Cardiac fibroblast (primary cell): ENCODE results near the gene FUT9.

Experiments used
- DNase-seq, 2 donors: peaks; one replicate each; pipeline versions ENCODE4 v3.0.0 to v3.0.0-alpha.2; 2010; ENCODE audit warnings: low read depth in 2 of 2
- H3K4me3 ChIP-seq, 2 donors: replicated peaks in 1 of 2; 1 replicate in 1 of 2; 2 replicates in 1 of 2; pipeline ENCODE4 v1.5.1; 2011; ENCODE audit warnings: low read depth in 2 of 2, low read length in 2 of 2, mild to moderate bottlenecking in 2 of 2, moderate library complexity in 1 of 2
- TF ChIP-seq, protein P1 (sequence below): IDR thresholded peaks from one replicate; pipeline ENCODE4 v1.5.1; 2011; ENCODE audit warnings: low read depth, mild to moderate bottlenecking, low read length, inconsistent platforms

Gene FUT9

DNA sequence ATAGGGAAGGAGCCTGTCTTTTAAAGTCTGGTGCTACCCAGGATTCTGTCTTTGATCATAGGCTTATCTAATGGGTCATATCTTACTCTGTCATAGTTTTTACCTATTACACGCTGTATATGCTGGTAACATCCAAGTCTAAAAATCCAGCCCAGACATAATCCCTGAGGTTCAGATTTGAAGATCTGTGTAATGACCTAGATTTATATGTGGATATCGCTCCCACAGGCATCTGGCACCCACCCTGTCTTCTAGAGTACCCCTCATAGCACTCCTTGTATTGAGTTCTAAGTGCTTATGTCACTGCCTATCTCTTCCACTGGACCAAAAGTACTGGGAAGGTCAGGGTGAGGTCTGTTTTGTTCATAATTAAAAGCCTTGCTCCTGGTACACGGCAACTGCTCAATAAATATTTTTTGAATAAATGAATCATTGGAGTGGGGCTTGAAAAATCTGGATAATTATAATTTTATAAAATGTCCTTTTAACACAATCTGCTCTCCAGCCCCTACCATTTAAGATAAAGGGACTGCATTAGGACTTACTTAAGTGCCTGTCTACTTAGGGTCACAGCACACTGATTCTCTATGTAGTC lies 136.4 kb downstream of the FUT9 start:
- DNase-seq = no peak
- TF ChIP-seq, protein P1, sequence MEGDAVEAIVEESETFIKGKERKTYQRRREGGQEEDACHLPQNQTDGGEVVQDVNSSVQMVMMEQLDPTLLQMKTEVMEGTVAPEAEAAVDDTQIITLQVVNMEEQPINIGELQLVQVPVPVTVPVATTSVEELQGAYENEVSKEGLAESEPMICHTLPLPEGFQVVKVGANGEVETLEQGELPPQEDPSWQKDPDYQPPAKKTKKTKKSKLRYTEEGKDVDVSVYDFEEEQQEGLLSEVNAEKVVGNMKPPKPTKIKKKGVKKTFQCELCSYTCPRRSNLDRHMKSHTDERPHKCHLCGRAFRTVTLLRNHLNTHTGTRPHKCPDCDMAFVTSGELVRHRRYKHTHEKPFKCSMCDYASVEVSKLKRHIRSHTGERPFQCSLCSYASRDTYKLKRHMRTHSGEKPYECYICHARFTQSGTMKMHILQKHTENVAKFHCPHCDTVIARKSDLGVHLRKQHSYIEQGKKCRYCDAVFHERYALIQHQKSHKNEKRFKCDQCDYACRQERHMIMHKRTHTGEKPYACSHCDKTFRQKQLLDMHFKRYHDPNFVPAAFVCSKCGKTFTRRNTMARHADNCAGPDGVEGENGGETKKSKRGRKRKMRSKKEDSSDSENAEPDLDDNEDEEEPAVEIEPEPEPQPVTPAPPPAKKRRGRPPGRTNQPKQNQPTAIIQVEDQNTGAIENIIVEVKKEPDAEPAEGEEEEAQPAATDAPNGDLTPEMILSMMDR = no peak
- H3K4me3 ChIP-seq = no peak overlapping the region

DNA sequence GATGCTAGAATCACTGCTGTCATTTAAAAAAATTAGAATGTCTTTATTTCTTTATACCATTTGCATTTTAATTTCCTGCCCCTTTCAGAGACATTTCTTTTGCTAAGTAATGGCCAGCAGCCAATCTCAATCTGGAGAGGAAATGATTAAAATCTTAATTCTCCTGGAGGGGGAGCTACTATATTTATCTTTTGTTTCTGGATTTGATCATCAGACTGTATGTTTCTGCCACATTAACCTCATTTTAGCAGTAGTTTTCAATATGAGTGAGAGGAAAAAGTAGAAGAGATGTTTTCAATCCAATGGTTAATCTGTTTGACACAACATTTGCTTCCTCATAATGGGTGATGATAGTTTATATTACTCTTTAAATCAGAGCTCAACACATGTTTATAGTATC lies 138.0 kb downstream of the FUT9 start:
- no peak overlapping the region for H3K4me3 ChIP-seq
- no peak for DNase-seq
- TF ChIP-seq, protein P1 = no peak

DNA sequence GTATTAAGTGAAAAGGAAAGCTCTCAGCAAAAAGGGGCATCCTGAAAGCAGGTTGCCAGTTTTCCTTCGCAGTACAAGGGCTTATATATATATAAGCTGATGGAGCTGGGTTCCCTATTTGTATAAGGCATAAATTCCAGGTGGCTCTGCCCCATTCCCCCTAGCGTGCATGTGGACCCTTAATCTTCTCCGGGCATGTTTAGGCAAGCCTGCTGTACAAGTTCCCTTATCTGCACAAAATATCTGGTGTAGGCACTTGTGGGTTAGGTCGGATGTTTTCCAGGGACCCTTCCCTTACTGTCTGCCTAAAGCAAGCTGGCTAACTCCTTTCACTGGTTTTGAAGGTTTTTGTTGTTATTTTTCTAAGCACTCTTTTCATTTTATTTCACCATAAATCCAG lies 140.7 kb downstream of the FUT9 start:
- H3K4me3 ChIP-seq = no peak overlapping the region
- DNase-seq = no peak
- TF ChIP-seq, protein P1 = no peak

DNA sequence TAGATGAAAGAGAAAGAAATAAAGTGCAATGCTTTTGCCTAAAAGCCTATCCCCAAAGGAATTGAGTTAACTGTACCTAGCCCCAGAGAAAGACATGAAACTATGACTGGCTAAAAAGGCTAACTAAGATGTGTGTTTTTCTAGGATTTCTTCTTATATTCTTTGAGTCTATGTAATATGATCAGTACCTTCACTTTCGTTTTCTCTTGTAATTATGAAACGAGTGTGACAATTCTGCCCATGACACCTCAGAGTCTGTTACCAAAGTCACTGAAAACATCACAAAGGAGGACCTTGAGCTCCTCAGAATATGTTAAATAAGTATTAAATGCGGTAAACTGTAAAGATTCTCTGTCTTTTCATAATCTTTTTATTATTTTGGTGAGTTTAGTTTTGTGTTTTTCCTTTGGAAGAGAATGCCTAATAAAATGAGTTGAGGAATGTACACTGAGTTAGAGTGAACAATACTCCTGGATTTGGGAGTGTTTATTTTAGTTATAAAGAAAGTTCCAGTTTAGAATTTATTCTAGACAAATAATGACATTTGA lies 141.3 kb downstream of the FUT9 start:
- TF ChIP-seq, protein P1 = no peak
- H3K4me3 ChIP-seq = no peak overlapping the region
- DNase-seq = no peak

DNA sequence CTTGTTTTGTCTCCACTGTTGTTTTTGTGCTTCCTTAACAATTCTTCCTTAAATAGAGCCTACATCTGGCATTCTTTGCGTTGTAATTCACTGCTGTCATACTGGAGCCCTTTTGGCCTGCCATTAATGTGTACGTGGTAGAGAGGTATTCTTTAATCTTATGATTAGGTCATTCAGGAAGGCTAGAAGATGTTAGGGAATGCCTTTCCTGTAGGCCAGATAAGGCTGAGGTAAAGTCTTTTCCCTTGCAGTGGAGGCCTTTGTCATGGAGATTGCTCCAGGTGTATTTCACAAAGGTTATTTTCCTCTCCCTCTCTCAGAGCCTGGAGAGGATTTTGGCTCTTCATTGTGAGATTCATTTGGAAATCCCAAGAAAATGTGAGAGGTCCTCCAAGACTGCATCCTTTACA lies 146.9 kb downstream of the FUT9 start:
- no peak for DNase-seq
- TF ChIP-seq, protein P1 = no peak
- no peak overlapping the region for H3K4me3 ChIP-seq

- DNase-seq = no peak
- TF ChIP-seq, protein P1 = no peak
- no peak overlapping the region for H3K4me3 ChIP-seq
Observed at GRCh38 chr6:96164802-96165201, 149.0 kb downstream of the FUT9 start.

- TF ChIP-seq, protein P1 = no peak
- DNase-seq = no peak
- H3K4me3 ChIP-seq = no peak overlapping the region
Observed at GRCh38 chr6:96171112-96171511, 155.3 kb downstream of the FUT9 start.
